ENCODE results near the gene METTL2A. TPM values are rescaled to one million over a fixed set of nuclear protein-coding genes. Genes with fewer than 3 reads are reported as not detected.
"Not testable (repeated sequence)": the region's sequence is repeated elsewhere in the genome, so short reads cannot be mapped to it uniquely, and the experiment has no call there.

Gene METTL2A
- total RNA-seq, 2 experiments from 2014 or later = 18.8 to 20.2 TPM

DNA sequence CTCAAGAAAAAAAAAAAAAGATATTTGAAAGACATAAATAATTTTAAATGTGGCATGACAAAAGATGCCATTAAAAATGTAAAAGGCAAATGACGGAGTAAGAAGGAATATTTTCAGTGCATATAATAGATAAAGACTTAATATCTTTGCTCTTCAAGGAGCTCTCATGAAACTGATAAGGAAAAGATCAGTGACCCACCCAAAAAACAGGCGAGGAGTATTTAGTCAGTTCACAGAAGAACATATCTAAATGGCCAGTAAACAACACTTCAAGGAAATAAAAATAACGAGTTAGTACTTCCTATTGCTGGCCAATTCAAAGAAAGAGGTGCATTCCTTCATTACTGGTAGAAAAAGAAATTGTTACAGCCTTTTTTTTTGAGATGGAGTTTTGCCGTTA lies 22.1 kb downstream of the METTL2A start:
- H3K27ac Mint-ChIP-seq; H3K4me3 Mint-ChIP-seq; H3K4me1 Mint-ChIP-seq (ENCODE audit: low read depth); H3K27me3 Mint-ChIP-seq (ENCODE audit: low read depth); CTCF ChIA-PET; H3K9me3 Mint-ChIP-seq (ENCODE audit: insufficient read depth); DNase-seq; POLR2A ChIA-PET; ATAC-seq: not testable (repeated sequence)
- peaks cover 36% of the 10 kb centered on the region for H3K36me3 Mint-ChIP-seq (ENCODE audit: low read depth)

DNA sequence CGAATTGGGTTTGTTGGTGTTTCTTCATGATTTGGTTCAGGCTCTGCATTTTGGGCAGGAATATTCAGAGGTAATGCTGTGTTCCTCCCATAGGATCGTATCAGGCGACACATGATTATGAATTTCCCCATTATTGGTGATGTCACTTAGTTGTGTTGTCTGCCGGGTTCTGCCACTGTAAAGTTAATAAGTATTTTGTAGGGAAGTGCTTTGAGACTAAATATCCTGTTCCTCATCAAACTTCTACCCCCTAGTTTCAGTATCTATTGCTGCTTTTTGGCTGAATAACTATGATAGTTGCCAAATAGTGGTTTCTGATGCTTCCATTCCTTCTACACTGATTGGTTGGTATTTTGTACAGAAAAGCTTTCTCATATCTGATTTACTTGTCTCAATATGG lies 28.5 kb downstream of the METTL2A start:
- H3K27me3 Mint-ChIP-seq (ENCODE audit: low read depth); ATAC-seq; POLR2A ChIA-PET; CTCF ChIA-PET; H3K4me1 Mint-ChIP-seq (ENCODE audit: low read depth); H3K9me3 Mint-ChIP-seq (ENCODE audit: insufficient read depth); H3K4me3 Mint-ChIP-seq; H3K27ac Mint-ChIP-seq; DNase-seq: not testable (repeated sequence)
- H3K36me3 Mint-ChIP-seq (ENCODE audit: low read depth) = peaks cover 19% of the 10 kb centered on the region

DNA sequence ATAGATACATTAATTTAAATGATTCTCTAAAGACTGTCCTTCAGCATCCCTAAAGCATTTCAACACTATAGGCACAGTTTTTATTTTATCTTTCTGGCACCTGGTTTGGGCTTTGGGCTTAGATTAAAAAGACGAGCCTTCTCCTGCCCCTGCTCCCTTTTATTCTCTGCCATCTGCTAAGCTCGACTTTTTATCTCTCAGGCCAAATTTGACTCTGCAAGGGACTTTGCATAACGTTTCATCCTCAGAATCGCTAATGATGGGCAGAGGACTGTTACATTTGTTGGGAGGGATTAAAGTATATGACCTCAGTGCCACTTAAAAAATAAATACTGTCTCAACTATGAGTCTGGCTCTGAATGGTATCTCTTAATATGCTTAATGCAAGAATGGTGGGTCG lies 29.3 kb downstream of the METTL2A start:
- H3K4me3 Mint-ChIP-seq; POLR2A ChIA-PET; ATAC-seq; DNase-seq; H3K27ac Mint-ChIP-seq; H3K4me1 Mint-ChIP-seq (ENCODE audit: low read depth); H3K27me3 Mint-ChIP-seq (ENCODE audit: low read depth); CTCF ChIA-PET; H3K9me3 Mint-ChIP-seq (ENCODE audit: insufficient read depth): not testable (repeated sequence)
- peaks cover 12% of the 10 kb centered on the region for H3K36me3 Mint-ChIP-seq (ENCODE audit: low read depth)

DNA sequence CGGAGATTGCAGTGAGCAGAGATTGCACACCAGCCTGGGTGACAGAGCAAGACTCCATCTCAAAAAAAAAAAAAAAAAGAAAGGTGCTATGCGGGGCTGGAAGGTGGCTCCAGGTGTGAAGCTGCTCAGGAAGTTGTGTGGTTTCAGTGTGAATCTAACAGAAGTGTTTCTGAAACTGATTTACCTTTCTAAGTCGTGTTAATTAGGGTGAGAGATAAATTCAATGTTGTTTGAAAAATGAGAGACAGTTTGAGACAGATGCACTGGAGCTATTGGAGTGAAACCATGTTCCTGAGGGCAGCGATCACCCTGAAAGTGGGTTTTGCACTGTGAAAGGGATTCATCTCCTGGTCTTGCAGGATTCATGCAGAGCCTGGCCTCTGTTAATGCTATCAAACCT lies 30.0 kb downstream of the METTL2A start:
- H3K4me3 Mint-ChIP-seq; POLR2A ChIA-PET; H3K9me3 Mint-ChIP-seq (ENCODE audit: insufficient read depth); ATAC-seq; H3K4me1 Mint-ChIP-seq (ENCODE audit: low read depth); H3K27me3 Mint-ChIP-seq (ENCODE audit: low read depth); CTCF ChIA-PET; DNase-seq: not testable (repeated sequence)
- Mint-ChIP-seq H3K27ac (peak overlapping the region; percentile 23), H3K36me3 (ENCODE audit: low read depth) (peaks cover 11% of the 10 kb centered on the region)

DNA sequence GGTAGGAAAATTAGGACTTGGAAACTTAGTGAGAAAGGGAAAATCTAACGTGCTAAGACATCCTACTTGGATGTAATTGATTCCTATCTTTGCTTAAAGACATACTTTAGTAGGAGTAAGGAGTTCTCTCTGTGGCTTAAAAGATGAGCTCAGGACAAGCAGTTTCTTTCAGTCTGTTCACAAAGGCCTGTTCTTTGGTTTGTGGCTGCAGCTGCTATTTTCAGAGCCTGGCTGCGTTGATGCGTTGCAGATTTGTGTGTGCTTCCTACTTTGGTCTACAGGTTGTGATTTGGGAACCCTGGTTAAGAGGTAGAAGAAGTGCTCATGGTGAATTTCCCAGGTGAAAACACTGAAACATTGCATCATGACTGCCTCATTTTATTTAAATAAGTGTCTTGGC lies 30.4 kb downstream of the METTL2A start:
- CTCF ChIA-PET; H3K27me3 Mint-ChIP-seq (ENCODE audit: low read depth); DNase-seq; H3K4me3 Mint-ChIP-seq; ATAC-seq; H3K4me1 Mint-ChIP-seq (ENCODE audit: low read depth); POLR2A ChIA-PET; H3K9me3 Mint-ChIP-seq (ENCODE audit: insufficient read depth); H3K36me3 Mint-ChIP-seq (ENCODE audit: low read depth): not testable (repeated sequence)
- H3K27ac Mint-ChIP-seq = peak overlapping the region; percentile 23

DNA sequence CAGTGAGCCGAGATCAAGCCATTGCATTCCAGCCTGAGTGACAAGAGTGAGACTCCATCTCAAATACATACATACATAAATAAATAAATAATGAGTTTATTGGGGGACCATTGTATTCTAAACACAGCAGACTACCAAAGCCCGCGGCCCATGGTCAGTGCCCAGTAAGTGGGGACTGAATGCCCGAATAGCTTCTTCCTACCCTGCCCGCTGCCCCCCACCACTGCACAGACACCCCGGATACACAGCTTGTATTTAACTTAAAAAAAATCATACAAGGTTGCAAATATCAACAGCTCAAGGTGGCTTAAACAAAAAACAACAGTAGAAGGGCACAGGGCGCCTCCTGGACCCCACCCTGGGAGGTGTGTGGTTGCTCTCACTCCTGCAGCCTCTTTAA lies 32.3 kb downstream of the METTL2A start:
- H3K27ac Mint-ChIP-seq = no peak overlapping the region

DNA sequence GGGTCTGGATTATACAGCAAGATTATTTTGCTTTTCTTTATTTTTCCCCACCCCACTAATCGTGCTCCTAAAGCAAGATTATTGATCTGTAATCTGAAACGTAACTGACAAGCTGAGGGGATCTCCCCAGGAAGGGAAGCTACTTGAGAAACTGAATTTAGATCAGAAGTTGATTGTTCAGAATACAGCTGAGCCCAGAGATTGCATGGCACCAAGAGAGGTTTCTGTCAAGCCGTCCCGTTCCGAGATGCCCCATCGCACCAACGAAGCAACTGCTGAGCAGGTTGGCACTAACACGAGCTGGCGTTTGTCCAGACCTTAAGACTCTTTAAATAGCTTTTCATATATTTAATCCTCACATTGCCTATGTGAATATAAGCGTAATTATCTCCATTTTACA lies 34.8 kb downstream of the METTL2A start:
- H3K4me1 Mint-ChIP-seq (ENCODE audit: low read depth); ATAC-seq; H3K27me3 Mint-ChIP-seq (ENCODE audit: low read depth); H3K27ac Mint-ChIP-seq; H3K9me3 Mint-ChIP-seq (ENCODE audit: insufficient read depth); H3K36me3 Mint-ChIP-seq (ENCODE audit: low read depth); DNase-seq; H3K4me3 Mint-ChIP-seq; POLR2A ChIA-PET; CTCF ChIA-PET: not testable (repeated sequence)

More for the DNA sequence above, 32.3 kb downstream of the METTL2A start:
- POLR2A ChIA-PET = no interaction called here
- H3K27me3 Mint-ChIP-seq (ENCODE audit: low read depth) = no peaks in the 10 kb centered on the region
- H3K4me3 Mint-ChIP-seq = no peak overlapping the region
- H3K4me1 Mint-ChIP-seq (ENCODE audit: low read depth) = peaks cover 9% of the 10 kb centered on the region
- CTCF ChIA-PET = no interaction called here
- DNase-seq (no peak), ATAC-seq (no peak)
- no peaks in the 10 kb centered on the region for H3K9me3 Mint-ChIP-seq (ENCODE audit: insufficient read depth)
- H3K36me3 Mint-ChIP-seq (ENCODE audit: low read depth) = peaks cover 6% of the 10 kb centered on the region

DNA sequence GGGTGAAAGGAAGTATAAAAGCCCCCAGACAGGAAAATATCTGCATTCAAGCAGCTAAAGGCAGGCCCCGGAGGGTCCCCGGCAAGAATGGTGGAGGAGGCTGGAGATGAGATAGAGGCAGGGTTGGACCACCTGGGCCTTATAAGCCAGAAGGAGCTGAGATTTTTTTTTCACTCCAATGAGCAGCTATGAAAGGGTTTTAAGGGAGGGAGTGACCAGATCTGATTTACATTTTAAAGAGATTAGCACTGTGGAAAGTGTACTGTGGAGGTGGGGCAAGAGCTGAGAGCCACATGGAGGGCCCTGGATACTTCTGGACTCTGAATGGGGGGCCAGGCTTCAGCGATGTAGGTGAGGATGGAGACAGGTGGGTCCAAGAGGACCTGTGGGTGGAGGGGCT lies 40.7 kb downstream of the METTL2A start:
- H3K4me1 Mint-ChIP-seq (ENCODE audit: low read depth); H3K27me3 Mint-ChIP-seq (ENCODE audit: low read depth); POLR2A ChIA-PET; H3K9me3 Mint-ChIP-seq (ENCODE audit: insufficient read depth); CTCF ChIA-PET; H3K4me3 Mint-ChIP-seq; ATAC-seq; H3K27ac Mint-ChIP-seq; DNase-seq; H3K36me3 Mint-ChIP-seq (ENCODE audit: low read depth): not testable (repeated sequence)

DNA sequence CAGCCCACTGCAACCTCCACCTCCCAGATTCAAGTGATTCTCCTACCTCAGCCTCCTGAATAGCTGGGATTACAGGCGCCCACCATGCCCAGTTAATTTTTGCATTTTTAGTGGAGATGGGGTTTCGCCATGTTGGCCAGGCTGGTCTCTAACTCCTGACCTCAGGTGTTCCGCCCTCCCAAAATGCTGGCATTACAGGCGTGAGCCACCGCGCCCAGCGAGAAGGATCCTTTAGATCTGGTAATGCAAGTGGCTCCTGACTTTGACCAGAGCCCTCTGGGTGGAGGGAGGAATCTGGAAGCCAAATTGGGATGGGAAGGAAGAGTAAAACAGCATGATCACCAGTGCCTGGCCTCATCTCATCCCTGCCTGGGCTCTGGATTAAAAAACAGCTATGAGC lies 41.6 kb downstream of the METTL2A start:
- POLR2A ChIA-PET; H3K27me3 Mint-ChIP-seq (ENCODE audit: low read depth); DNase-seq; H3K4me1 Mint-ChIP-seq (ENCODE audit: low read depth); H3K9me3 Mint-ChIP-seq (ENCODE audit: insufficient read depth); H3K27ac Mint-ChIP-seq; CTCF ChIA-PET; H3K36me3 Mint-ChIP-seq (ENCODE audit: low read depth); ATAC-seq; H3K4me3 Mint-ChIP-seq: not testable (repeated sequence)

DNA sequence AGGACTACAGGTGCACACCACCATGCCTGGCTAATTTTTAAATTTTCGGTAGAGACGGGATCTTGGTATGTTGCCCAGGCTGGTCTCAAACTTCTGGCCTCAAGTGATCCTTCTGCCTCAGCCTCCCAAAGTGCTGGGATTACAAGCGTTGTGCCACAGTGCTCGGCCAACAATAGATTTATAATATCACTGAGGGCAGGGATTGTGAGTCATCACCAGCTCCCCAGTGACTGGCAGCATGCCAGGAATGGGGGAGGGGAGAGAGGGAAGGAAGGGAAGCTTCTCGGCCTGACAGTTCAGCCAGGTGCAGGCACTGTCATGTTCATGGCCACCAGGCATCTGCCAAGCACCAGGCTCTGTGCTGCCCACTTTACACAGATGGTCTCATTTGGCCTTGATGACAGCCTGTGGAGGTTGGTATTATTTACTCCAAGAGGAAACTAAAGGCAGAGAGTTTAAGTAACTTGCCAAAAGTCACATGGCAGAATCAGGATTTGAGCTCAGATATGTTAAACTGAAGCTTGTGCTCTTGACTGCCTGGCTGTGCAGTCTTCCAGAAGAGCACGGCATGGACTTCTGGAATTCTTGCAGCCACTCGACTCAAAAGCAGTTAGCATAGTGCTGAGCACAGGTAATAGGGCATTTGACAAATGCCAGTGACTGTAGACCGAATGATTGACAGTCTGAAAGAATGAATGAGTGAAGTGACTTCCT lies 47.1 kb downstream of the METTL2A start:
- H3K4me1 Mint-ChIP-seq (ENCODE audit: low read depth); H3K27me3 Mint-ChIP-seq (ENCODE audit: low read depth); H3K9me3 Mint-ChIP-seq (ENCODE audit: insufficient read depth); H3K4me3 Mint-ChIP-seq; ATAC-seq; CTCF ChIA-PET; H3K36me3 Mint-ChIP-seq (ENCODE audit: low read depth): not testable (repeated sequence)
- peak overlapping the region; percentile 49 for H3K27ac Mint-ChIP-seq
- peak; percentile 46 for DNase-seq
- POLR2A ChIA-PET = interaction anchor here (0.7 kb wide), 1 partner anchor 122 kb away, joined by 3 read pairs; no protein-coding TSS in a partner anchor

DNA sequence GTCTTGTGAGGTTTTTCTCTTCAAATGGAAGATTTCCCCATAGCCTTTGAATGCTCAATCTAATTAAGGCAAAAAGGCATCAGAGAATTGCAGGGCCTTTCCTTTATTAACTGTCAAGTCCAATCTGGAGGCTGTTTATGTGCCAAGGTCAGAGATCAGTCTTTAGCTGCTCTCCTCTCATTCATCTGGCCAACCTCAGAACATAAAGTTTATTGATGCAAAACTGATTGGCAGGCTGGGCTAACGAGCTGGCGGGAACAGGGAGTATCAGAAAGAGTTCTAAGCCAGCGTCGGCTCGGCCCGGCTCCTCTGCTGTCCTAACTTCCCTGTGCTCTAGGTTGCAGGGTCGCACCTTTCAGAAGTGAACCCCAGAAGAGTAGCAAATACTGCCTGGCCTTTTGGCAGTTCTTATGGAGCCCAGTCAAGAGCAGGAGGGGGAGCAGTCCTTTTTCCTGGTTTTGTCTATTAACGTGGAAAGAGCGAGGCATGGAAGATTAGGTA lies 47.7 kb downstream of the METTL2A start:
- CTCF ChIA-PET; POLR2A ChIA-PET; H3K27me3 Mint-ChIP-seq (ENCODE audit: low read depth); H3K27ac Mint-ChIP-seq; H3K4me3 Mint-ChIP-seq; H3K9me3 Mint-ChIP-seq (ENCODE audit: insufficient read depth); ATAC-seq; DNase-seq; H3K36me3 Mint-ChIP-seq (ENCODE audit: low read depth); H3K4me1 Mint-ChIP-seq (ENCODE audit: low read depth): not testable (repeated sequence)

DNA sequence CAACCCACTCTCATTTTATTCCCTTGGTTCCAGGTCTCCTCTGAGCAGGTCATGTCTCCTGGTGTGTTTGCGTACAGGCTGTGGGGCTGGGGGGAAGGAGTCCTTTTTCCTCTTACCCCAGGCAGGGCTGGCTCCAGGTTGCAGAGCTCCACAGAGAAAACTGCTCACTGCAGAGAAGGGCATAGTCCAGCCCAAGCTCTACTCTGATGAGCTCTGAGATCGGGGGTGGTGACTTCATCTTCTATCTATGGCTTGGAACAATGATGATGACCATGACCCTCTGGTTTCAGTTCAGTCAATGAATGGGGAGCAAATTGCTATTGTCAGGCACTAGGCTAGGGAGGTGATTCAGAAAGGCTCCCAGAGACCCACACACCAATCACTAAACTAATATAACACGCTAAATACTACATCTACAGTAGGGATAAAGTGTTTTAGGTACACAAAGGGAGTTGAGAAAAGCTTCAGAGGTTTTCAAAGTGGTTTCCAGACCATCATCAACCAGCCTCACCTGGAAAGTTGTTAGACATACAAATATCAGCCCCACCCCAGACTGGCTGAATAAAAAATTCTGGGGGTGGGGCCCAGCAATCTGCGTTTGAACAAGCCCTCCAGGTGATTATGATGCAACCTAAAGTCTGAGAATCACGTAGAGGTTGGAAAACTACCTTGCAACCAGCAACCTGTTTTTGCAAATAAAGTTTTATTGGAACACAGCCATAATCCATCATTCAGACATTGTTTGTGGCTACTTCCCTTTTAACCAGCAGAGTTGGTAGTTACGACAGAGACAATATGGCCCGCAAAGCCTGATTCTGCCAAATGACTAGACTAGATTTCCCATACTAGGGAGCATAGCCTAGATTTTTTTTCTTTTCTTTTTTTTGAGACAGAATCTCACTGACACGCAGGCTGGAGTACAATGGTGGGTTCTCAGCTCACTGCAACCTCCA lies 49.6 kb downstream of the METTL2A start:
- DNase-seq; POLR2A ChIA-PET; H3K27ac Mint-ChIP-seq; H3K9me3 Mint-ChIP-seq (ENCODE audit: insufficient read depth); H3K4me3 Mint-ChIP-seq; H3K36me3 Mint-ChIP-seq (ENCODE audit: low read depth); H3K27me3 Mint-ChIP-seq (ENCODE audit: low read depth); ATAC-seq; CTCF ChIA-PET: not testable (repeated sequence)
- peaks cover 17% of the 10 kb centered on the region for H3K4me1 Mint-ChIP-seq (ENCODE audit: low read depth)
